Measurements from ENCODE around the gene STK32A.

The STK32A gene

GRCh38 chr5:147234825-147235635 lies at the start of gene STK32A:
Gene STK32A (plus strand): TSS chr5:147235026. CDS start chr5:147239635, 4,609 bp downstream.
- Mint-ChIP-seq H3K9me3 (peaks cover 5% of the 10 kb centered on the region), H3K4me3 (no peak within 1 kb of the TSS), H3K27me3 (peaks cover 7% of the 10 kb centered on the region), H3K36me3 (no peaks in the 10 kb centered on the region), H3K27ac (no peak within 1 kb of the TSS), H3K4me1 (no peaks in the 10 kb centered on the region)
- DNase-seq (ENCODE audit: low spot score in 2 of 2) (no peak), ATAC-seq (ENCODE audit: low read depth) (no peak)

GRCh38 chr5:147187099-147187540 lies 47.7 kb upstream of the STK32A start:
- DNase-seq (ENCODE audit: low spot score in 2 of 2) = no peak
- Mint-ChIP-seq H3K36me3 (no peaks in the 10 kb centered on the region), H3K27me3 (no peaks in the 10 kb centered on the region), H3K27ac (no peak overlapping the region), H3K4me3 (no peak overlapping the region), H3K9me3 (no peaks in the 10 kb centered on the region), H3K4me1 (peaks cover 3% of the 10 kb centered on the region)
- ATAC-seq (ENCODE audit: low read depth) = no peak

- H3K4me3 Mint-ChIP-seq = no peak overlapping the region
- no peaks in the 10 kb centered on the region for H3K27me3 Mint-ChIP-seq
- no peaks in the 10 kb centered on the region for H3K36me3 Mint-ChIP-seq
- H3K4me1 Mint-ChIP-seq = peaks cover 3% of the 10 kb centered on the region
- ATAC-seq (ENCODE audit: low read depth) (no peak), DNase-seq (ENCODE audit: low spot score in 2 of 2) (peak; percentile 11 to 12)
- H3K9me3 Mint-ChIP-seq = no peaks in the 10 kb centered on the region
- H3K27ac Mint-ChIP-seq = no peak overlapping the region
Measured at GRCh38 chr5:147188200-147189108, 46.4 kb upstream of the STK32A start.

- Mint-ChIP-seq H3K36me3 (no peaks in the 10 kb centered on the region), H3K9me3 (no peaks in the 10 kb centered on the region), H3K4me1 (peaks cover 3% of the 10 kb centered on the region), H3K27me3 (no peaks in the 10 kb centered on the region), H3K27ac (no peak overlapping the region), H3K4me3 (no peak overlapping the region)
- ATAC-seq (ENCODE audit: low read depth) = no peak
- DNase-seq (ENCODE audit: low spot score in 2 of 2) = no peak
Measured at GRCh38 chr5:147189109-147189424, 45.8 kb upstream of the STK32A start.

GRCh38 chr5:147190331-147190730 lies 44.5 kb upstream of the STK32A start:
- no peaks in the 10 kb centered on the region for H3K36me3 Mint-ChIP-seq
- no peak overlapping the region for H3K27ac Mint-ChIP-seq
- peaks cover 3% of the 10 kb centered on the region for H3K4me1 Mint-ChIP-seq
- H3K27me3 Mint-ChIP-seq = no peaks in the 10 kb centered on the region
- no peak overlapping the region for H3K4me3 Mint-ChIP-seq
- ATAC-seq (ENCODE audit: low read depth) (no peak), DNase-seq (ENCODE audit: low spot score in 2 of 2) (no peak)
- no peaks in the 10 kb centered on the region for H3K9me3 Mint-ChIP-seq

GRCh38 chr5:147193123-147193522 lies 41.7 kb upstream of the STK32A start:
- Mint-ChIP-seq H3K9me3 (no peaks in the 10 kb centered on the region), H3K4me3 (no peak overlapping the region), H3K27ac (no peak overlapping the region), H3K36me3 (no peaks in the 10 kb centered on the region), H3K4me1 (peaks cover 3% of the 10 kb centered on the region), H3K27me3 (no peaks in the 10 kb centered on the region)
- no peak for DNase-seq (ENCODE audit: low spot score in 2 of 2)
- ATAC-seq (ENCODE audit: low read depth) = no peak

- DNase-seq (ENCODE audit: low spot score in 2 of 2) (no peak), ATAC-seq (ENCODE audit: low read depth) (no peak)
- Mint-ChIP-seq H3K4me1 (no peaks in the 10 kb centered on the region), H3K4me3 (no peak overlapping the region), H3K9me3 (no peaks in the 10 kb centered on the region), H3K27ac (no peak overlapping the region), H3K27me3 (no peaks in the 10 kb centered on the region), H3K36me3 (no peaks in the 10 kb centered on the region)
Measured at GRCh38 chr5:147200004-147200403, 34.8 kb upstream of the STK32A start.

GRCh38 chr5:147203213-147203612 lies 31.6 kb upstream of the STK32A start:
- DNase-seq (ENCODE audit: low spot score in 2 of 2) = no peak
- Mint-ChIP-seq H3K27ac (no peak overlapping the region), H3K9me3 (no peaks in the 10 kb centered on the region), H3K36me3 (no peaks in the 10 kb centered on the region), H3K27me3 (no peaks in the 10 kb centered on the region), H3K4me3 (no peak overlapping the region), H3K4me1 (no peaks in the 10 kb centered on the region)
- no peak for ATAC-seq (ENCODE audit: low read depth)

- Mint-ChIP-seq H3K27ac (no peak overlapping the region), H3K9me3 (no peaks in the 10 kb centered on the region), H3K4me1 (no peaks in the 10 kb centered on the region), H3K36me3 (no peaks in the 10 kb centered on the region), H3K4me3 (no peak overlapping the region), H3K27me3 (no peaks in the 10 kb centered on the region)
- ATAC-seq (ENCODE audit: low read depth) (no peak), DNase-seq (ENCODE audit: low spot score in 2 of 2) (no peak)
Measured at GRCh38 chr5:147204576-147204975, 30.2 kb upstream of the STK32A start.

- no peak for ATAC-seq (ENCODE audit: low read depth)
- Mint-ChIP-seq H3K4me3 (no peak overlapping the region), H3K36me3 (no peaks in the 10 kb centered on the region), H3K27ac (no peak overlapping the region), H3K9me3 (no peaks in the 10 kb centered on the region), H3K4me1 (no peaks in the 10 kb centered on the region), H3K27me3 (no peaks in the 10 kb centered on the region)
- DNase-seq (ENCODE audit: low spot score in 2 of 2) = no peak
Measured at GRCh38 chr5:147208134-147208533, 26.7 kb upstream of the STK32A start.

- no peaks in the 10 kb centered on the region for H3K36me3 Mint-ChIP-seq
- no peak overlapping the region for H3K4me3 Mint-ChIP-seq
- no peaks in the 10 kb centered on the region for H3K4me1 Mint-ChIP-seq
- peaks cover 7% of the 10 kb centered on the region for H3K9me3 Mint-ChIP-seq
- ATAC-seq (ENCODE audit: low read depth) (no peak), DNase-seq (ENCODE audit: low spot score in 2 of 2) (no peak)
- no peaks in the 10 kb centered on the region for H3K27me3 Mint-ChIP-seq
- H3K27ac Mint-ChIP-seq = no peak overlapping the region
Measured at GRCh38 chr5:147216552-147217154, 18.2 kb upstream of the STK32A start.

GRCh38 chr5:147223343-147223742 lies 11.5 kb upstream of the STK32A start:
- Mint-ChIP-seq H3K27ac (no peak overlapping the region), H3K4me1 (no peaks in the 10 kb centered on the region), H3K36me3 (no peaks in the 10 kb centered on the region), H3K4me3 (no peak overlapping the region), H3K9me3 (peaks cover 10% of the 10 kb centered on the region), H3K27me3 (no peaks in the 10 kb centered on the region)
- ATAC-seq (ENCODE audit: low read depth) (no peak), DNase-seq (ENCODE audit: low spot score in 2 of 2) (no peak)

GRCh38 chr5:147223948-147224791 lies 10.7 kb upstream of the STK32A start:
- DNase-seq (ENCODE audit: low spot score in 2 of 2) (no peak), ATAC-seq (ENCODE audit: low read depth) (no peak)
- no peaks in the 10 kb centered on the region for H3K4me1 Mint-ChIP-seq
- H3K4me3 Mint-ChIP-seq = no peak overlapping the region
- H3K36me3 Mint-ChIP-seq = no peaks in the 10 kb centered on the region
- no peak overlapping the region for H3K27ac Mint-ChIP-seq
- no peaks in the 10 kb centered on the region for H3K27me3 Mint-ChIP-seq
- peaks cover 8% of the 10 kb centered on the region for H3K9me3 Mint-ChIP-seq

All from memory B cell (primary cell).